Pancreas (tissue), 10 donors: ENCODE data around the gene TMEM165. TPM values are rescaled to one million over a fixed set of nuclear protein-coding genes. Genes with fewer than 3 reads are reported as not detected.

ENCODE experiments used
- ATAC-seq, 4 donors: fragments of 200-7000 bp; cut with Tn5 transposase; one replicate each; pipeline versions ENCODE4 v1.8.0 to v1.9.1; 2020; ENCODE audit warnings: mild to moderate bottlenecking in 4 of 4, moderate library complexity in 4 of 4
- DNase-seq, 6 donors: peaks; one replicate each; pipeline ENCODE4 v3.0.0-alpha.2; 2020
- FAIRE-seq: peaks from 2 replicates; lab custom pipeline; 2012; peaks lifted over from hg19 to GRCh38; lab: Jason Lieb, UNC
- H3K27ac ChIP-seq, 4 donors: fragments of 200-600 bp; sonication (generic); 1 replicate in 3 of 4; 2 replicates in 1 of 4; pipeline versions ENCODE4 v1.5.0 to v1.8.0; 2020
- H3K27me3 ChIP-seq, 4 donors: fragments of 200-600 bp; one replicate each; pipeline ENCODE4 v1.8.0; 2021
- H3K36me3 ChIP-seq, 3 donors: fragments of 200-600 bp; sonication (generic) in 1 of 3; one replicate each; pipeline versions ENCODE4 v1.5.0 to v1.8.0; 2020 to 2021
- H3K4me1 ChIP-seq, 3 donors: fragments of 200-600 bp; one replicate each; pipeline ENCODE4 v1.8.0; 2021
- H3K4me3 ChIP-seq, 4 donors: fragments of 200-600 bp; sonication (generic) in 2 of 4; one replicate each; pipeline versions ENCODE4 v1.5.0 to v1.8.0; 2020 to 2021
- H3K9me3 ChIP-seq, 4 donors: fragments of 200-600 bp; one replicate each; pipeline ENCODE4 v1.8.0; 2021
- WGBS, 2 donors: extraction: QIAGEN DNeasy Blood & Tissue Kit; methylation state at CpG; one replicate each; pipeline ENCODE4 v1.1.7; 2013; 5-methylcytosine and 5-hydroxymethylcytosine counted together
- intact Hi-C, 3 donors: fragments of 100-400 bp; cut with DNase I; formaldehyde crosslinking; loops; one replicate each; pipeline versions ENCODE4 v1.11.1 to v1.14.2; 2022
- polyA plus RNA-seq, 2 donors: library from polyadenylated mRNA; stranded (reverse); fragments of 200-250 nt; gene quantifications; one replicate each; pipeline ENCODE4 v1.2.3, GENCODE V29; 2013
- total RNA-seq, 6 donors: library from RNA; stranded (reverse); fragmentation: NEBNext Ultra II Directional in 4 of 6; extraction: Animal tissue kit (Norgen Biotek cat#: 25700) in 4 of 6; gene quantifications; one replicate each; pipeline versions ENCODE4 v1.2.1 to v1.2.4, GENCODE V29; 2021 to 2023
- TF ChIP-seq, protein P1 (sequence below), 4 donors: fragments of 200-600 bp; sonication (generic) in 3 of 4; IDR thresholded peaks; one replicate each; pipeline versions ENCODE4 v1.5.0 to v1.8.0; 2021; ENCODE audit warnings: antibody characterized with exemption in 4 of 4
- donor health status: healthy with polysubstance abuse.
- donor health status: DM: no; HTN: no; CAD: no; lungs with moderate emphysema.
- donor health status: DM: no; HTN: no; CAD: no.
- donor health status: control.
- donor health status: control.
- donor health status: Bipolar disorder and iron deficiency.
- donor health status: DM: yes; HTN: yes; CAD: no.
- donor health status: DM: no; HTN: no; CAD: no.
- donor health status: DM: no; HTN: no; CAD: no.
- donor health status: DM: yes; HTN: yes; CAD: no.

The TMEM165 gene
- total and polyA plus RNA-seq, 8 donors = 24.3 to 61.6 (median 42.7) TPM

- Histone ChIP-seq H3K36me3 (peaks cover 0 to 5% (median 0%) of the 10 kb centered on the region in 3 donors), H3K27ac (no peak overlapping the region), H3K9me3 (no peaks in the 10 kb centered on the region), H3K27me3 (no peaks in the 10 kb centered on the region), H3K4me1 (peaks cover 7 to 26% (median 9%) of the 10 kb centered on the region in 3 donors), H3K4me3 (no peak overlapping the region)
- intact Hi-C loops = no loop called here
- ATAC-seq (no peak), DNase-seq (no peak), FAIRE-seq (no peak)
- TF ChIP-seq, protein P1, sequence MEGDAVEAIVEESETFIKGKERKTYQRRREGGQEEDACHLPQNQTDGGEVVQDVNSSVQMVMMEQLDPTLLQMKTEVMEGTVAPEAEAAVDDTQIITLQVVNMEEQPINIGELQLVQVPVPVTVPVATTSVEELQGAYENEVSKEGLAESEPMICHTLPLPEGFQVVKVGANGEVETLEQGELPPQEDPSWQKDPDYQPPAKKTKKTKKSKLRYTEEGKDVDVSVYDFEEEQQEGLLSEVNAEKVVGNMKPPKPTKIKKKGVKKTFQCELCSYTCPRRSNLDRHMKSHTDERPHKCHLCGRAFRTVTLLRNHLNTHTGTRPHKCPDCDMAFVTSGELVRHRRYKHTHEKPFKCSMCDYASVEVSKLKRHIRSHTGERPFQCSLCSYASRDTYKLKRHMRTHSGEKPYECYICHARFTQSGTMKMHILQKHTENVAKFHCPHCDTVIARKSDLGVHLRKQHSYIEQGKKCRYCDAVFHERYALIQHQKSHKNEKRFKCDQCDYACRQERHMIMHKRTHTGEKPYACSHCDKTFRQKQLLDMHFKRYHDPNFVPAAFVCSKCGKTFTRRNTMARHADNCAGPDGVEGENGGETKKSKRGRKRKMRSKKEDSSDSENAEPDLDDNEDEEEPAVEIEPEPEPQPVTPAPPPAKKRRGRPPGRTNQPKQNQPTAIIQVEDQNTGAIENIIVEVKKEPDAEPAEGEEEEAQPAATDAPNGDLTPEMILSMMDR (IDR thresholded peaks at IDR 0.05) = no peak
- WGBS, 2 donors = 95 to 100% methylated on average over 2 of the region's 2 CpGs
Measured at GRCh38 chr4:55406545-55406944, 10.8 kb downstream of the TMEM165 start.

- Histone ChIP-seq H3K27ac (no peak overlapping the region), H3K9me3 (no peaks in the 10 kb centered on the region), H3K27me3 (no peaks in the 10 kb centered on the region), H3K36me3 (peaks cover 0 to 5% (median 0%) of the 10 kb centered on the region in 3 donors), H3K4me3 (no peak overlapping the region), H3K4me1 (peaks cover 7 to 26% (median 9%) of the 10 kb centered on the region in 3 donors)
- no peak for FAIRE-seq
- WGBS, 2 donors = 78 to 92% methylated on average over 3 of the region's 3 CpGs
- TF ChIP-seq, protein P1 (IDR thresholded peaks at IDR 0.05) = no peak
- DNase-seq = no peak
- ATAC-seq = no peak
- intact Hi-C loops = no loop called here
Measured at GRCh38 chr4:55407119-55407518, 11.4 kb downstream of the TMEM165 start.

GRCh38 chr4:55407764-55408163, 12.0 kb downstream of the TMEM165 start:
- Histone ChIP-seq H3K9me3 (no peaks in the 10 kb centered on the region), H3K27ac (no peak overlapping the region), H3K36me3 (peaks cover 0 to 5% (median 0%) of the 10 kb centered on the region in 3 donors), H3K27me3 (no peaks in the 10 kb centered on the region), H3K4me3 (no peak overlapping the region), H3K4me1 (peaks cover 7 to 28% (median 9%) of the 10 kb centered on the region in 3 donors)
- FAIRE-seq (no peak), ATAC-seq (peak; percentile 42 to 82 (median 58)), DNase-seq (no peak)
- TF ChIP-seq, protein P1 (IDR thresholded peaks at IDR 0.05) = no peak
- whole genome bisulfite sequencing, 2 donors = 37 to 51% methylated on average over 3 of the region's 3 CpGs
- intact Hi-C loops = no loop called here

GRCh38 chr4:55409468-55410171, 13.9 kb downstream of the TMEM165 start:
- peaks cover 7 to 28% (median 11%) of the 10 kb centered on the region in 3 donors for H3K4me1 ChIP-seq
- no peak overlapping the region for H3K4me3 ChIP-seq
- no peaks in the 10 kb centered on the region for H3K36me3 ChIP-seq
- no peaks in the 10 kb centered on the region for H3K9me3 ChIP-seq
- intact Hi-C loops = no loop called here
- no peak for FAIRE-seq
- peak; percentile 44 to 68 (median 54) for ATAC-seq
- H3K27ac ChIP-seq = peak overlapping the region in 2 of 4 donors; percentile 6 to 13
- 39 to 43% methylated on average over 10 of the region's 10 CpGs for WGBS, 2 donors
- no peak for DNase-seq
- TF ChIP-seq, protein P1 (IDR thresholded peaks at IDR 0.05) = no peak
- H3K27me3 ChIP-seq = no peaks in the 10 kb centered on the region

GRCh38 chr4:55410431-55410830, 14.7 kb downstream of the TMEM165 start:
- DNase-seq (no peak), ATAC-seq (no peak), FAIRE-seq (no peak)
- WGBS, 2 donors = 78 to 87% methylated on average over 8 of the region's 8 CpGs
- Histone ChIP-seq H3K9me3 (no peaks in the 10 kb centered on the region), H3K4me1 (peaks cover 7 to 28% (median 16%) of the 10 kb centered on the region in 3 donors), H3K27me3 (no peaks in the 10 kb centered on the region), H3K36me3 (peaks cover 0 to 2% (median 0%) of the 10 kb centered on the region in 3 donors), H3K27ac (no peak overlapping the region), H3K4me3 (no peak overlapping the region)
- intact Hi-C loops = no loop called here
- TF ChIP-seq, protein P1 (IDR thresholded peaks at IDR 0.05) = no peak
